WERI-Rb-1 (cell line): ENCODE data around the gene WDR41.

Experiments
- DNase-seq: peaks from one replicate; pipeline ENCODE4 v3.0.0-alpha.2; 2020
- H3K27ac ChIP-seq: fragments of 250-450 bp; sonication (Bioruptor Pico); 2 replicates; pipeline ENCODE4 v1.5.1; 2020; ENCODE audit warnings: mild to moderate bottlenecking, moderate library complexity
- H3K27me3 ChIP-seq: fragments of 250-450 bp; sonication (Bioruptor Pico); 2 replicates; pipeline ENCODE4 v1.5.1; 2021; ENCODE audit warnings: mild to moderate bottlenecking, low read depth, moderate library complexity; ENCODE audit not compliant: insufficient read depth, severe bottlenecking
- H3K36me3 ChIP-seq: fragments of 250-450 bp; sonication (Bioruptor Pico); 2 replicates; pipeline ENCODE4 v1.5.1; 2020; ENCODE audit warnings: mild to moderate bottlenecking, moderate library complexity
- H3K4me3 ChIP-seq: 2 replicates; pipeline ENCODE4 v1.5.1; 2011; ENCODE audit warnings: low read depth, mild to moderate bottlenecking, control low read depth, low read length
- H3K9me3 ChIP-seq: fragments of 250-450 bp; sonication (Bioruptor Pico); 2 replicates; pipeline ENCODE4 v1.5.1; 2021; ENCODE audit warnings: mild to moderate bottlenecking, moderate library complexity; ENCODE audit not compliant: severe bottlenecking
- CTCF ChIP-seq: IDR thresholded peaks from 2 replicates; pipeline ENCODE4 v1.5.1; 2011; ENCODE audit warnings: low read depth, mild to moderate bottlenecking, control low read depth, inconsistent platforms, low read length

The WDR41 gene

GRCh38 chr5:77428526-77428925 is 63.6 kb downstream of the WDR41 start:
- Histone ChIP-seq H3K36me3 (peaks cover 2% of the 10 kb centered on the region; the same call in 1 of the 2 replicates), H3K4me3 (no peak overlapping the region), H3K9me3 (no peaks in the 10 kb centered on the region), H3K27ac (no peak overlapping the region), H3K27me3 (no peaks in the 10 kb centered on the region)
- TF ChIP-seq CTCF = no peak
- DNase-seq = no peak

DNA sequence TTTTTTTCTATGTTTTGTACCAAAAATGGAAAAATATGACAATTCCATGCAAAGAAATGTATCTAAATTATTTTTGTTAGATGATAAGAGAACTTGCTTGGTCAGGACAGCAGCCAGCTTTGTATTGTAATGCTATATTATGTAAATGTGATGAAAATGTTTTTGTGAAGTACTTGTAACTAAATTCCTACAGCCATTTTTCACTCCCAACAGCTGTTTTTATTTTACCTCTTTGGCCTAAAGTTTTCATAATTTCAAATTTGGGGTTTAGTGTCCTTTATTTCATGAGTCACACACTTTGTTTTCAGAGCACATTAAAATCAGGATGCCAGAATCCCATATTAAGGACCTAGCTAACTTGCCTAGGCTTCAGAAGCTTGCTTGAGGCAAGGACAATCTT is 64.1 kb downstream of the WDR41 start:
- TF ChIP-seq CTCF = no peak
- Histone ChIP-seq H3K4me3 (no peak overlapping the region), H3K27ac (no peak overlapping the region), H3K27me3 (no peaks in the 10 kb centered on the region), H3K36me3 (peaks cover 2% of the 10 kb centered on the region; the same call in 1 of the 2 replicates), H3K9me3 (no peaks in the 10 kb centered on the region)
- no peak for DNase-seq

DNA sequence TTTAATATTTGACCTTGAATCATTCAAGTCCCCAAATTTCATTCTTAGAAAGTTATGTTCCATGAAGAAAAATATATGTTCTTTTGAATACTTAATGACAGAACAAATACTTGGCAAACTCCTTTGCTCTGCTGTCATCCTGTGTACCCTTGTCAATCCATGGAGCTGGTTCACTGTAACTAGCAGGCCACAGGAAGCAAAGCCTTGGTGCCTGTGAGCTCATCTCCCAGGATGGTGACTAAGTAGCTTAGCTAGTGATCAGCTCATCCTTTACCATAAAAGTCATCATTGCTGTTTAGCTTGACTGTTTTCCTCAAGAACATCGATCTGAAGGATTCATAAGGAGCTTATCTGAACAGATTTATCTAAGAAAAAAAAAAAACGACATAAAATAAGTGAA is 65.4 kb downstream of the WDR41 start:
- DNase-seq = peak; percentile 71
- TF ChIP-seq CTCF = no peak
- no peaks in the 10 kb centered on the region for H3K9me3 ChIP-seq
- no peaks in the 10 kb centered on the region for H3K27me3 ChIP-seq
- no peaks in the 10 kb centered on the region; the same call in 1 of the 2 replicates for H3K36me3 ChIP-seq
- H3K4me3 ChIP-seq = no peak overlapping the region
- peak overlapping the region; percentile 22; the same call in 1 of the 2 replicates for H3K27ac ChIP-seq

- DNase-seq = no peak
- Histone ChIP-seq H3K36me3 (no peaks in the 10 kb centered on the region; the same call in 1 of the 2 replicates), H3K27me3 (no peaks in the 10 kb centered on the region), H3K4me3 (no peak overlapping the region), H3K9me3 (no peaks in the 10 kb centered on the region), H3K27ac (peak overlapping the region; percentile 22; the same call in 1 of the 2 replicates)
- TF ChIP-seq CTCF = no peak
Measured at GRCh38 chr5:77425998-77426659, 66.0 kb downstream of the WDR41 start.

DNA sequence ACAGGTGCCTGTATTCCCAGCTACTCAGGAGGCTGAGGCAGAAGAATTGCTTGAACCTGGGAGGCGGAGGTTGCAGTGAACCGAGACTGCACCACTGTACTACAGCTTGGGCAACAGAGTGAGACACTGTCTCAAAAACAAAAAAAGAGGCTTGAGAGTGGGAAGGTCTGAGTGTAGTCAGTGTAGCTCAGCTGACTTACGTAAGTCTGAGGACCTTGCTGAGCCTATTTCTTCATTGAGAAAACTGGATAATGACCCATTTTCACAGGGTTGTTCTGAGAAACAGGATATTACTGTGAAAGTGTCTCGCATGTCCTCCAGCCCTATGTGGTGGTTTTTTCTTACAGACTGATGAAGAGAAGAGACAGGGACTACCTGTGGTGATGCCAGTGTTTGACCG is 66.7 kb downstream of the WDR41 start:
- no peak overlapping the region for H3K4me3 ChIP-seq
- DNase-seq = no peak
- H3K36me3 ChIP-seq = no peaks in the 10 kb centered on the region; the same call in 1 of the 2 replicates
- no peaks in the 10 kb centered on the region for H3K9me3 ChIP-seq
- no peak for TF ChIP-seq CTCF
- H3K27ac ChIP-seq = no peak overlapping the region
- H3K27me3 ChIP-seq = no peaks in the 10 kb centered on the region

- no peak for DNase-seq
- TF ChIP-seq CTCF = no peak
- Histone ChIP-seq H3K27ac (no peak overlapping the region), H3K9me3 (no peaks in the 10 kb centered on the region), H3K36me3 (no peaks in the 10 kb centered on the region), H3K4me3 (no peak overlapping the region), H3K27me3 (no peaks in the 10 kb centered on the region)
Measured at GRCh38 chr5:77424921-77425320, 67.2 kb downstream of the WDR41 start.
